Thyroid gland (tissue), 4 donors: ENCODE measurements around the gene DDC. TPM values are rescaled to one million over a fixed set of nuclear protein-coding genes. Genes with fewer than 3 reads are reported as not detected.

Source experiments
- DNase-seq, 2 donors: peaks; one replicate each; pipeline ENCODE4 v3.0.0-alpha.2; 2019
- H3K27ac ChIP-seq, 3 donors: fragments of 200-600 bp; sonication (generic); 1 replicate in 2 of 3; 2 replicates in 1 of 3; pipeline ENCODE4 v1.5.1; 2016 to 2019; ENCODE audit warnings: mild to moderate bottlenecking in 1 of 3, moderate library complexity in 1 of 3
- H3K27me3 ChIP-seq: fragments of 200-600 bp; sonication (generic); one replicate; pipeline ENCODE4 v1.5.1; 2019
- H3K36me3 ChIP-seq, 2 donors: fragments of 200-600 bp; sonication (generic); one replicate each; pipeline ENCODE4 v1.5.1; 2016 to 2019
- H3K4me1 ChIP-seq, 2 donors: fragments of 200-600 bp; sonication (generic); one replicate each; pipeline ENCODE4 v1.5.1; 2017 to 2019
- H3K4me3 ChIP-seq, 3 donors: fragments of 200-600 bp; sonication (generic); replicated peaks in 1 of 3; 1 replicate in 2 of 3; 2 replicates in 1 of 3; pipeline ENCODE4 v1.5.1; 2016; ENCODE audit warnings: mild to moderate bottlenecking in 1 of 3
- H3K9me3 ChIP-seq: fragments of 200-600 bp; sonication (generic); one replicate; pipeline ENCODE4 v1.5.1; 2017
- POLR2A ChIP-seq, 2 donors: fragments of 450-650 bp; IDR thresholded peaks; one replicate each; pipeline ENCODE4 v1.6.1; 2017; ENCODE audit warnings: antibody characterized with exemption in 2 of 2, mild to moderate bottlenecking in 2 of 2, moderate library complexity in 1 of 2
- WGBS, 2 donors: methylation state at CpG; one replicate each; pipeline ENCODE4 v1.1.5; 2017; 5-methylcytosine and 5-hydroxymethylcytosine counted together
- intact Hi-C: fragments of 100-400 bp; cut with DNase I; formaldehyde crosslinking; loops from one replicate; pipeline ENCODE4 v1.15.1; 2023
- total RNA-seq, 4 donors: library from RNA; depleted of rRNA; stranded (reverse); fragments of >200 nt; gene quantifications; one replicate each; pipeline ENCODE4 v1.2.3, GENCODE V29; 2016
- TF ChIP-seq, protein P1 (sequence below), 6 experiments: fragments of 200-600 bp in 3 of 6; fragments of 450-650 bp in 3 of 6; sonication (generic) in 3 of 6; IDR thresholded peaks; one replicate each; pipeline ENCODE4 v1.5.1; 2016 to 2019; ENCODE audit warnings: antibody characterized with exemption in 6 of 6, mild to moderate bottlenecking in 2 of 6, inconsistent platforms in 1 of 6, moderate library complexity in 1 of 6

Gene DDC
- total RNA-seq, 4 donors from 2014 or later = 2.7 TPM; not detected in 3

DNA sequence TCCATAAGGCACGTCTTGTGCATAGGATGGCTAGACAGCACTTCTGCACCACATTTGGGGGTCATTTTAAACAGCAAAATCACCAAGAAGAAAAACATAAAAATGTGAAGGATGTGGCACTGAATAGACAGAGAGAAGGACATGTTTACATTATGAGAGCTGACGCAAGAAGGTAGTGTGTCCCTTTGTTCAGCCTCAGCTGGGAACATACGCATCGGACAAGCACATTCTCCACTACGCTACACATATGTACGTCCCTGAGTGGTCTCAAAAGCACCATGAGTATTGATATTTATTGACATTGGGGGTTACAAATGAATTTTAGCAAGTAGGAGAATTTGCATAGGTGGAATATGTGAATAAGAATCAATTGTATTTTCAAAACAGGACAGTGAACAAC is 20.2 kb downstream of the DDC start:
- no peaks in the 10 kb centered on the region for H3K4me1 ChIP-seq
- no peak for TF ChIP-seq POLR2A (IDR thresholded peaks at IDR 0.05)
- TF ChIP-seq, protein P1, sequence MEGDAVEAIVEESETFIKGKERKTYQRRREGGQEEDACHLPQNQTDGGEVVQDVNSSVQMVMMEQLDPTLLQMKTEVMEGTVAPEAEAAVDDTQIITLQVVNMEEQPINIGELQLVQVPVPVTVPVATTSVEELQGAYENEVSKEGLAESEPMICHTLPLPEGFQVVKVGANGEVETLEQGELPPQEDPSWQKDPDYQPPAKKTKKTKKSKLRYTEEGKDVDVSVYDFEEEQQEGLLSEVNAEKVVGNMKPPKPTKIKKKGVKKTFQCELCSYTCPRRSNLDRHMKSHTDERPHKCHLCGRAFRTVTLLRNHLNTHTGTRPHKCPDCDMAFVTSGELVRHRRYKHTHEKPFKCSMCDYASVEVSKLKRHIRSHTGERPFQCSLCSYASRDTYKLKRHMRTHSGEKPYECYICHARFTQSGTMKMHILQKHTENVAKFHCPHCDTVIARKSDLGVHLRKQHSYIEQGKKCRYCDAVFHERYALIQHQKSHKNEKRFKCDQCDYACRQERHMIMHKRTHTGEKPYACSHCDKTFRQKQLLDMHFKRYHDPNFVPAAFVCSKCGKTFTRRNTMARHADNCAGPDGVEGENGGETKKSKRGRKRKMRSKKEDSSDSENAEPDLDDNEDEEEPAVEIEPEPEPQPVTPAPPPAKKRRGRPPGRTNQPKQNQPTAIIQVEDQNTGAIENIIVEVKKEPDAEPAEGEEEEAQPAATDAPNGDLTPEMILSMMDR (IDR thresholded peaks at IDR 0.05) = no peak
- no peak overlapping the region for H3K4me3 ChIP-seq
- DNase-seq = no peak
- H3K36me3 ChIP-seq = no peaks in the 10 kb centered on the region
- WGBS, 2 donors = 68 to 81% methylated on average over 6 of the region's 6 CpGs
- no peak overlapping the region for H3K27ac ChIP-seq
- intact Hi-C loops = no loop called here
- no peaks in the 10 kb centered on the region for H3K9me3 ChIP-seq
- H3K27me3 ChIP-seq = no peaks in the 10 kb centered on the region

DNA sequence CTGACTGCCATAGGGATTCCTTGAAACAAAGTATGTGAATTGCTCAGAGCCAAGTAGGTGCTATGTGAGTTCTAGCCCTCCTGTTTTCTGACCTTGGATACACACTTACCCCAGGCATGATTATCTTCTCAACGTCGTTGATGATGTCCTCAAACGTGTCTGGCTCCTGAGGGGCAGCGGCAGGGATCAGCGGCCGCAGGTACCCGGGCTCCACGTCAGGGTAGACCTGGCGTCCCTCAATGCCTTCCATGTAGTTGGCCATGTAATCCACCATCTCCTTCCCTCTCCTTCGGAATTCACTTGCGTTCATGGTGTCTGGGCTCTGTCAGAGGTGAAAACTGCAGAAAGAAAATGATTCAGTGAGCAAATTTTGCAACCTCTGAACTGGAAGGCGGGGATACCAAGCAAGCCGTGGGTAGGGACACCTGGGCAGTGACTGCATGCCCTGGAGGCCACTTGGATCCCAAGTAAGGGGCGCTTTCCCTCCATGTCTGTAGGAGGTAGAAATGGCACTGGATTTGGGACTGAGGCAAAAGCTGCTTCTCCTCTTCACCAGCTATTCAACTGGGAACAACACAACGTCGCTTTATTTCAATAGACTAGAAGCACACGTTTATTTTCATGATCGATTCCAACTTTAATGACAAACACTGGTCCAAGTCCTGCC is 21.3 kb downstream of the DDC start:
- Histone ChIP-seq H3K27me3 (no peaks in the 10 kb centered on the region), H3K4me3 (no peak overlapping the region), H3K36me3 (no peaks in the 10 kb centered on the region), H3K4me1 (no peaks in the 10 kb centered on the region), H3K27ac (no peak overlapping the region), H3K9me3 (no peaks in the 10 kb centered on the region)
- TF ChIP-seq, protein P1 (IDR thresholded peaks at IDR 0.05) = no peak
- no peak for TF ChIP-seq POLR2A (IDR thresholded peaks at IDR 0.05)
- DNase-seq = no peak
- intact Hi-C loops = no loop called here
- WGBS, 2 donors = 88 to 90% methylated on average over 18 of the region's 18 CpGs

GRCh38 chr7:50542132-50542531 is 23.1 kb downstream of the DDC start:
- Histone ChIP-seq H3K36me3 (no peaks in the 10 kb centered on the region), H3K27me3 (no peaks in the 10 kb centered on the region), H3K9me3 (no peaks in the 10 kb centered on the region), H3K4me3 (no peak overlapping the region), H3K27ac (no peak overlapping the region), H3K4me1 (no peaks in the 10 kb centered on the region)
- no peak for TF ChIP-seq POLR2A (IDR thresholded peaks at IDR 0.05)
- TF ChIP-seq, protein P1 (IDR thresholded peaks at IDR 0.05) = no peak
- WGBS, 2 donors = 85 to 87% methylated on average over 10 to 11 of the region's 11 CpGs
- intact Hi-C loops = no loop called here
- DNase-seq = no peak

GRCh38 chr7:50540785-50541579 is 24.2 kb downstream of the DDC start:
- no peaks in the 10 kb centered on the region for H3K27me3 ChIP-seq
- no peak overlapping the region for H3K27ac ChIP-seq
- 94 to 99% methylated on average over 9 of the region's 9 CpGs for WGBS, 2 donors
- no peak overlapping the region for H3K4me3 ChIP-seq
- no peak for DNase-seq
- TF ChIP-seq, protein P1 (IDR thresholded peaks at IDR 0.05) = no peak
- TF ChIP-seq POLR2A (IDR thresholded peaks at IDR 0.05) = no peak
- no peaks in the 10 kb centered on the region for H3K4me1 ChIP-seq
- intact Hi-C loops = no loop called here
- H3K9me3 ChIP-seq = no peaks in the 10 kb centered on the region
- no peaks in the 10 kb centered on the region for H3K36me3 ChIP-seq

- H3K4me1 ChIP-seq = no peaks in the 10 kb centered on the region
- H3K27ac ChIP-seq = no peak overlapping the region
- H3K9me3 ChIP-seq = no peaks in the 10 kb centered on the region
- DNase-seq = no peak
- H3K27me3 ChIP-seq = no peaks in the 10 kb centered on the region
- TF ChIP-seq, protein P1 (IDR thresholded peaks at IDR 0.05) = no peak
- TF ChIP-seq POLR2A (IDR thresholded peaks at IDR 0.05) = no peak
- 91 to 93% methylated on average over 15 of the region's 15 CpGs for WGBS, 2 donors
- H3K4me3 ChIP-seq = no peak overlapping the region
- intact Hi-C loops = no loop called here
- no peaks in the 10 kb centered on the region for H3K36me3 ChIP-seq
These were observed 25.5 kb downstream of the DDC start for GRCh38 chr7:50539725-50540124.
